ENCODE results near the gene SRSF5. TPM values are rescaled to one million over a fixed set of nuclear protein-coding genes. Genes with fewer than 3 reads are reported as not detected.

SRSF5 gene
- total RNA-seq, 1 experiment from 2014 or later: 389 TPM

DNA sequence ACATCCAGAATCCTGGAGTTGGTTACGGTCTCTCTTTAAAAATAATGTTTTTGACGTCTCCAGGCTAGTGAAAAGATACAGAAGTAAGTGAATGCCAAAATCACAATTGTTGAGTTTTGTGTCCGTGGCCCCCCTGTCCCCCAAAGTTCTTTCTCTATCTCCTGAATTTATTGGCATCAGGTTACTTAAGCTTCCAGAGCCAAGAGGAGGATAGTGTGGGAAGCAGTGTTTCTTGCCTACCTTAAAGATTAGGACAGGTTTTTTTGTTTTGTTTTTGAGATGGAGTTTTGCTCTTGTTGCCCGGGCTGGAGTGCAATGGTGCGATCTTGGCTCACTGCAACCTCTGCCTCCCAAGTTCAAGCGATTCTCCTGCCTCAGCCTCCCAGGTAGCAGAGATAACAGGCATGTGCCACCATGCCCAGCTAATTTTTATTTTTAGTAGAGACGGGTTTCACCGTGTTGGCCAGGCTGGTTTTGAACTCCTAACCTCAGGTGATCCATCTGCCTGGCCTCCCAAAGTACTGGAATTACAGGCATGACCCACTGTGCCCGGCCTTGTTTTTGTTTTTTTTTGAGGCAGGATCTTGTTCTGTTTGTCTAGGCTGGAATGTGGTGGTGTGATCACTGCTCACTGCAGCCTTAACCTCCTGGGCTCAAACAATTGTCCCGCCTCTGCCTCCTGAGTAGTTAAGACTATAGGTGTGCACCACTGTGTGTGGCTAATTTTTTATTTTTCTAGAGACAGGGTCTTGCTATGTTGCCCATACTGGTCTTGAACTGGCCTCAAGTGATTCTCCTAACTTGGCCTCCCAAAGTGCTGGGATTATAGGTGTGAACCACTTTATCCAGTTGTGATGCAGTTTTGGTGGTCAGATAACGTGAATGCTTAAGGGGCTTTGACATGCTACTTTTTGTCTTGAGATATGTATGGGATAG is 5.4 kb downstream of the SRSF5 start:
- H2BK15ac ChIP-seq (ENCODE audit: low read depth, low read length): no peak overlapping the region
- Mint-ChIP-seq H3K4me1 (peaks cover 14 to 20% of the 10 kb centered on the region in 2 experiments), H3K36me3 (ENCODE audit: insufficient read depth in 1 of 3, low read depth in 3 of 3) (peaks cover 70 to 95% (median 94%) of the 10 kb centered on the region in 3 experiments), H3K27me3 (ENCODE audit: low read depth) (no peaks in the 10 kb centered on the region; the same call in 1 of the 2 replicates), H3K27ac (peak overlapping the region in 2 of 3 experiments; percentile 47 to 67; a peak in 3 of 7 replicates), H3K9me3 (no peaks in the 10 kb centered on the region), H3K4me3 (no peak overlapping the region; a peak in 1 of 5 replicates)
- no peak overlapping the region for H3K27ac ChIP-seq (ENCODE audit: insufficient read length, low read depth, low read length)
- no peaks in the 10 kb centered on the region for H3K4me1 ChIP-seq (ENCODE audit: insufficient read depth, low read length)
- no peak overlapping the region for H4K91ac ChIP-seq (ENCODE audit: insufficient read length, low read depth, low read length)
- H3K79me2 ChIP-seq (ENCODE audit: insufficient read depth, low read length): peaks cover 3% of the 10 kb centered on the region
- H4K20me1 ChIP-seq (ENCODE audit: control insufficient read depth, insufficient read depth, insufficient read length): no peaks in the 10 kb centered on the region
- H2AK5ac ChIP-seq (ENCODE audit: insufficient read length, low read length): no peak overlapping the region
- no peak for DNase-seq
- no peaks in the 10 kb centered on the region for H3K9me3 ChIP-seq (ENCODE audit: control insufficient read depth, low read depth, low read length)
- no peak overlapping the region for H4K8ac ChIP-seq (replicated peaks; ENCODE audit: insufficient read length, low read depth, low read length)
- no peak overlapping the region for H2BK120ac ChIP-seq (ENCODE audit: low read depth, low read length, poor library complexity, severe bottlenecking)
- no peak overlapping the region for H3K14ac ChIP-seq (ENCODE audit: insufficient read depth, low read length)
- H3K23me2 ChIP-seq (ENCODE audit: insufficient read length, low read depth, low read length, poor library complexity, severe bottlenecking): no peaks in the 10 kb centered on the region
- no peaks in the 10 kb centered on the region for H3K27me3 ChIP-seq (ENCODE audit: insufficient read depth, low read length)
- H3T11ph ChIP-seq (ENCODE audit: low read length): no peak overlapping the region
- no peak overlapping the region for H2BK5ac ChIP-seq (ENCODE audit: insufficient read length, low read length)
- no peak overlapping the region for H3K4ac ChIP-seq (ENCODE audit: low read depth, low read length)
- TF ChIP-seq CTCF (conservative IDR thresholded peaks at IDR 0.05): no peak
- no peak overlapping the region for H2BK12ac ChIP-seq (ENCODE audit: insufficient read length, low read depth, low read length)
- no peak overlapping the region for H3K23ac ChIP-seq (ENCODE audit: insufficient read length, low read depth, low read length)
- H3K79me1 ChIP-seq (ENCODE audit: insufficient read depth, low read depth, low read length, poor library complexity, severe bottlenecking): peaks cover 6% of the 10 kb centered on the region
- H2BK20ac ChIP-seq (ENCODE audit: low read depth, low read length, poor library complexity, severe bottlenecking): no peak overlapping the region
- H3K18ac ChIP-seq (ENCODE audit: insufficient read length, low read depth, low read length): no peak overlapping the region
- no peak overlapping the region for H2AFZ ChIP-seq (ENCODE audit: low read length)
- no CpG with 5 or more reads among the region's 11 CpGs for WGBS (ENCODE audit: extremely low coverage, insufficient read length, low lambda C conversion rate)
- H4K5ac ChIP-seq (ENCODE audit: insufficient read length, low read depth, low read length): no peak overlapping the region
- no peak overlapping the region for H3K4me2 ChIP-seq (ENCODE audit: insufficient read depth, insufficient read length, low read length)
- no peak overlapping the region for H3K9ac ChIP-seq (ENCODE audit: extremely low read depth, insufficient read length, low read length)
- no peak overlapping the region for H3K56ac ChIP-seq (ENCODE audit: insufficient read length, low read depth, low read length)
